ENCODE results near the gene GRAMD2A.
A peak's percentile ranks its signal among the peaks of the same experiment; 100 is the strongest.

Gene GRAMD2A

DNA sequence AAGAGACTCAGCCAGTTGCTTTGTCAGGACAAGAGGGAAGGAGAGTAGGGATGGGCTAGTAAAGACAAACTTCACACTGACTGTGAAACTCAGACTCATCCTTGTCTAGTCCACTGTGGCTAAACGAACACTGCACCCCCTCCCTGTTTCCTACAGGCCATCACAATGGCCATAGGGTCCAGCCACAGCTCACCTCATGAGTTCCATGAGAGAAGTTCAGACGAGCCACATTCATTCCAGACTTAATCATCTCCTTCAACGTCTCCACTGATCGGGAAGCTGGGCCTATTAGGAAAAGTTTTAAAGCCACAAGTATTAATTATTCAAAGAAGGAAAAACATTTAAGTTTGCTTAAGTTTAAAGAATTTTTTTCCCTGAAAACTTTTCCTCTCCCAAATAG lies 19.6 kb upstream of the GRAMD2A start:
- DNase-seq (ENCODE audit: low read depth) = no peak

DNA sequence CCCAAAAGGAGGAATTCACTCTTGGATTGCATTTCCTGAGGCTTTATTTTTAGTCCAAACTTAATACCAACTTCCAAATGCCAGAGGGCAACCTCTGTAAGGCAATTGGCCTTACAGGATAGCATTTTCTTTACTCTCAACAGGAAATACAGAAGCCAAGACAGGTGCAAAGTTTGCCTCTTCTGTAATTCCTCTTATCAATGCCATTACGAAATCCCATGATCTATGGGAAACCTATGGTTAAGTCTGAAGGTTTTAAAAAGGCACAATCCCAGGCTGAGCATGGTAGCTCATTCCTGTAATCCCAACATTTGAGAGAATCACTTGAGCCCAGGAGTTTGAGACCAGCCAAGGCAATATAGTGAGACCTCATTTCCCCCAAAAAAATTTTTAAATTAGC lies 18.5 kb upstream of the GRAMD2A start:
- no peak for DNase-seq (ENCODE audit: low read depth)

DNA sequence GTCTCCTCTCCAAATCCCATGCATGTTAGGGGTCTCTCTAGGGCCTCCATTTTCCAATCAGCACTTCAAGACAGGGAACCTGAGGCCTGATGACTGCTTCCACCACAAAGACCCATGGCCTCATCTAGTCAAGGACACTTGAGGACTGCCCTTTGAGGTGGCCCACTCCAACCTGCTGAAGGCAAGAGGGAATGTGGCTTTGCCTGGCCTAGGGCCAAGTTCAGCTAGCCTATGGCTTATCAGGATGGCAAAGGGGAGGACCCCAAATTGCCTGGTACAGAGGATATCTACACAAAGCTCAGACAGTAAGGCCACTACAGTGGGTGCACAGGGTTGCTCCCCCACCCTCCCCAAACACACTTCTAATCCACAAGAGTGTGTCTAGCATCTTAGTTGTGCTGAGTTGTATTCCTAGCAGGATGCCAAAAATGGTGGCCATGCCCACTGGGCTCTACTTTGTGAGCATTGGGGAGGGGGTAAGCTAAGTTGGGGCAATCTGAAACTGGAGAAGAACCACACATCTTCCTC lies 10.0 kb upstream of the GRAMD2A start:
- DNase-seq (ENCODE audit: low read depth) = no peak

DNA sequence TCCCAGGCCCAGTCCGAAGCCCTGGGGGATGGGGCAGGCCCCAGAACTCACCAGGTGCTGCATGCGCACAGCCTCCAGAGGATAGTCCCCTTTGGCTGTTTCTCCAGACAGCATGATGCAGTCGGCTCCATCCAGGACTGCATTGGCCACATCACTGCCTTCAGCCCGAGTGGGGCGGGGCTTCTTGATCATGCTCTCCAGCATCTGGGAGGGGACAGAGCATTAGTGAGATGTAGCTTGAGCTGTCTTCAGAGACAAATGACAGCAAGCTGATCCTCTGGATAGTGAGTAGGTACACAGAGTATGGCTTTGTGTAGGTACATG lies 9.1 kb upstream of the GRAMD2A start:
- DNase-seq (ENCODE audit: low read depth) = no peak

DNA sequence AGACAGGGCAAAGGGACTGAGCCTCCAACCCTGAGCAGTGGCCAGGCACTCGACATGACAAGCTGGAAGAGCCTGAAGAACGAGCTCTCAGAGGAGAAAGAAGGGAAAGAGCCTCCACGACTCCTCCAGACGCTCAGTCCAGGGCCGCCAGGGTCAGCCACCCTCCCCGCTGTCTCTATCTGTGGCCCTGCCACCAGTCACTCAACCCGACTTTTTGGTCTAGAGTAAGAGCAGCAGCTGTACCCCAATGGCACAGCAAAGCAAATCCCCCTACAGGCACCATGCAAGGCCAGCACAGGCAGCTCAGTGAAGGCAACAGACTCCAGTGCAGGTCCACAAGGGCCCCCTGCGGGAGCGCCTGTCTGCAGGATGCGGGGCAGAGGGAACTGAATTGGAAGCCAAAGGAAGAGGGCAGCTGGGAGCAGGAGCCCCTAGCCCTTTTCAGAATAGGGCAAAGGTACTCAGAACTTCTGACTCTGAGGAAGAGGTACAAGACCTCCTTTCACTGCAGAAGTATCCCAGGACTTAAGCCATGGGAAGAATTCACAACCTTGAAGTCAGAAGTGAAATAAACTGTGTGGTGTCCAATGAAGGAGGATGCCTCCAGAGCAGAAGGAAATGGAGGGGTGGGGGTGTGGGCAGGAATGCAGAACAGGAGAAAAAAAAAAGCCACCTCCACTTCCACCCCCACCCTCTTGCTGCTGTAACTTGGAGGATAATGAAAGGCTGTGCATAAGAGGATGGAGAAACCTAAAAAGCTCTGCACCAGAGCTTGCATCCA lies 8.5 kb upstream of the GRAMD2A start:
- DNase-seq (ENCODE audit: low read depth) = no peak

DNA sequence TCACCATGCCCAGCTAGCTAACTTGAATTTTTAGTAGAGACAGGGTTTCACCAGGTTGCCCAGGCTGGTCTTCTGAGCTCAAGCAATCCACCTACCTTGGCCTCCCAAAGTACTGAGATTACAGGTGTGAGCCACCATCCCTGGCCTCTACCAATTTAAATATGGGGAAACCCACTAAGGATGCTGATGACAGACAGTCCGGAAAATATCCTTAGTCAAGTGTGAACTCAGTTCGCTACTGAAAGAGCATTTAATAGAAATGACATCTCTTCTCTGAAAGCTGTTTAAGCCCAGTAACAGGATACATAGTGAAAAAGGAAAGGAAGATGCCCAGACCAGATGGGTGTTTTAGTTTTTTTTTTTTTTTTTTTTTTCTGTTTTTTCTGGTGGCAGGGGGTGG lies 7.7 kb upstream of the GRAMD2A start:
- DNase-seq (ENCODE audit: low read depth) = no peak

DNA sequence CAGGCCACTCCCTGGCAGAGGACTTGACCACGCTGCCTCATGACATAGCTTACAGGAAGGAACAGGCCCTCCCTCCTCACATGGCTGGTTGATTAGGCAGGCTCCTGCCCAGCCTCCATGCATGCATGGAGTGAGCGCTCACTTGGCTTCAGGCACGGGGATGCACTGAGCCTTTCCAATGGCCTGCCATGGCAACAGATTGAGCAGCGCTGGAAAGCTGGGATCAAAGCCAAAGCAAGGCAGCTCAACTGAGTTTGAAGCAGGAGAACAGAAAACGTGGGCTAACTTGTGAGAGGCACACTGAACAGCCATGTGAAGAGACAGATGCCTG lies 5.9 kb upstream of the GRAMD2A start:
- DNase-seq (ENCODE audit: low read depth) = no peak

DNA sequence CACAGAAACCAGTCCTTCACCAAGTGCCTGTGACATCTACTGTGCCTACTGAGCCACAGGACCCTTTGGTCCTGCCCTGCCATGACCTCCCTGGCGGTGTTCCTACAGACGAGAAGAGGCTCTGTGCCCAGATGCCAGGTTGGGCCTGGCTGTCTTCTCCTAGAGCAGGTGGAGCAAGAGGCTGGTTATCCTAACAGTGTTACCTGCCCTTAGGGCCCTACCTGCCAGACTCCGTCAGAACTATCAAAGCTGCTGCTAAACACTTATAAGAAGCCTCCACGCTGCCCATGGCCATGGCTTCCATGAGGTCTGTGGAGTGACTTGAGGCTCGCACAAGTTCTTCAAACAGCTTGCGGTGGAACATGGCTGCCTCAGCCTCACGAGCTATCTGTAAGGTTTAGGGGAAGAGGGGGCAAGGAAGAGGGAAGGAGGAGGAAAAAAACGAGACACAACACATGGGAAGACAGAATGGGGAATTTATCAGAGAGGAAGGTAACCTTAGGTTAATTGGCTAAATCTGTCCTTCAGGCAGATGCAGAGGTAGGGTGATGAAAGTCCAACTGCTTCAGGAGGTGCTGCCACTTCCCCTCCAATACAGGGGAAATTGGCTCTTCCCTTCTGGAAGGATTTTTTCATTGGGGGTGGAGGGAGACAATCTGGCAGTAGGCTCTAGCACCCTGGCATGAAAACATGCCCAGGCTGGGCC lies 5.4 kb upstream of the GRAMD2A start:
- DNase-seq (ENCODE audit: low read depth) = no peak

DNA sequence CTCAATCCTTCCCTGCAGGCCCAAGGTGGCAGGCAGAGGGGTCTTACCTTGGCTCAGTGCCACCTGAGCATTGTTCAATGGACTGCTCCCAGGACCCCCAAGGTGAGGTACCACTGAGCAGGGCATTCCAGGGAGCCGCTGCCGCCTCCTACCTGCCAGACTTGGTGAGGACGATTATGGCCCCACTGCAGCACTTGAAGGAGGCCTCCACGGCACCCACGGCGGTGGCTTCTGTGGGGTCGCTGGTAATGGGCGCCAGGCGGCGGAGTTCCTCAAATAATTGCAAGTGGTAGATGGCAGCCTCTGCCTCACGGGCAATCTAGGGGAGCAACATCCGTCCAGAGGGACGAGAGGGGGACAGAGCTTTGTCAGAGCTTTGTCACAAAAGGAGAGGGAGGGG lies 4.7 kb upstream of the GRAMD2A start:
- no peak for DNase-seq (ENCODE audit: low read depth)

DNA sequence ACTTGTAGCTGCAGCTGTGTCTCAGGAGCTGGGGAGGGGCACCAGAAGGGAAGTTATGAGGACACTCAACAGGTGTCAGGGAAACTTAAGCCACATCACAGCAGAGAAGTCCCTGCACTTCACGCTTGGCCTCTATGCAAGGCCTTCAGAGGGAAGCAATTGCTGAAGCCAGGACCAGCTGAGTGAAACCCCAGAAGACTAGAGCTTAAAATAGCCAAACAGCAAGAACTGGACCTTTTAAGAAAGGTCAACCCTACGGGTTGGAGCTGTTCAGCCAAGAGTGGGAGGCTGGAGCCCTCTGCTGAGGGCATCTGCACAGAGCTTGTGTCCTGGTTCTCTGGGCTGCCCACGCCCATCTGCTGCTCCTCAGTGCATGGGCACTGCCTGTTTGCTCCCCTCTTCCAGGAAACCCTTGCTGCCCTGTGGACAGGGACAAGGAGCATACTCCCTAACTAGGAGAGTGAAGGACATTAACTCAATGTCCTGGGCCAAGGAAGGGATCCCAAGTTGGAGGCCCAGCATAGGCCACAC lies 3.9 kb upstream of the GRAMD2A start:
- no peak for DNase-seq (ENCODE audit: low read depth)

DNA sequence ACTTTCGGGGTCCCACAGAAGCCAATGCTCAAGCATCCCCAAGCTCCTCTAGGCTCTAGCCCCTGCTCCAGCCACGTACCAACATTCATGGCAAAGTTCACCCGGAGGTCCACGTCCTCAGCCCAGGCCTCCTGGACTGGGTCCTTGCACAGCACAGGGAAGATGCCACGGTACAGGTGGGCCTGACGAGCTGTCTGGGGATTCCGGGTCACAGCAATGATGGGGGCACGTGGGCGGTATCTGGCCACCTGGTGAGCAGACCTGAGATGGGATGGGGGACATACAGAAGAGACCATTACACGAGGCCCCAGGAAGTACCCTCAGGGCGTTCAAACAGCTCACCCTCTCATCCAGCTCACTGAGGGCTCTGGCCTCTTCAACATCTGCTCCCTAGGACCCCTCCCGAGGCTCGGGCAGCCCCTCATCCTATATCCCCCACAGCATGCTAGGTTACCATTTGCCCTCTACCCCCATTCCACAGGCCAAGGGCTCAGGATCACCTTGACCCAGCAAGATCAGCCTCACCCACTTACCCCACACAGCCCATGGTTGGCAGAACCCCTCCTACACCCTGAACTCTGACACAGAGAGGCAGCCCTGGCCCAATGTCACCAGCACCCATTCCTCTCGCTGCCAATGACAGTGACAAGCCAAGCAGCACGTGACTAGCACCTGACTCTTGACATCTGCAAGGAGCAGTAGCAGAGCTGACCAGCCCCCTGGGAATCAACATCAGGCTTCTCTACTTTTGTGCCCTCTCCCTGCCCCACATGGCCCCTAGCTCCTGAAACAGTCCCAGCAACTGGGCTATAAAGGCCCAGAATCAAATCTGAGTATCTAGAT lies 3.0 kb upstream of the GRAMD2A start:
- no peak for DNase-seq (ENCODE audit: low read depth)

DNA sequence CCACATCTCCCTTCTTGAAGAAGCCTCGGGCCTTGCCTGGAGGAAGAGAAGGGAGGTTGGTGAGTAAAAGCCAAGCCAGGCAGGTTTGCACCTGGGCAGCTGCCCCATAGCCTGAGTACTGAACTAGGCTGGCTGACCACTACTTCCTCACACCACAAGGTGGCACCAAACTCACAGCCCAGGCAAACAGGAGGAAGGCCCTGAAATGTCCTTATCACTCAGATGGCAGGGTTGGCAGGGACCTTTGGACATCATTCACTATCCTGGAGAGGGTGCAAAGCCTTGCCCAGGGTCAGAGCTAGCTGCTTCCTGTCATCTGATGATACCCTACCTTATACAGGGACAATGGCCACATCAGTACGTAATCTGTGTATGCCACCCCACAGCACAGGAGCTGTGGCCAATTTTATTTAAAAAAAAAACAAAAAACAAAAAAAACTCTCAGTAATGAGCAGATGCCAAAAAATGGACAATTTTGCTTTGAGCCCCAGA lies 2.2 kb upstream of the GRAMD2A start:
- peak; percentile 54 for DNase-seq (ENCODE audit: low read depth)

DNA sequence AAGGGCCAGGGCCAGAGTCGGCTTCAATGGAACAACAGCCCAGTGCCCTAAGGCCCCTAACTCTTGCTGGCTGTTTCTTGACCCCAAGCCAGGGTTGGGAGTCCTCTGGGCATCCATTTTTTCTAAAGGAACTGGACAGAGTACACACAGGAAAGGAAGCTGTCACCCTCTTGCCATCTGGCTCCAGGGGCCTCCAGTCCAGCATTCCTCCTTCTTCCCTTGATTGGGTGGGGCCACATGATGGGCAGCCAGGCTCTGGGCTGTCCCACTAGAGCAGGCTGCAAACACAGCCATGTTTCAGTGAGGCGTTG lies 1.6 kb upstream of the GRAMD2A start:
- DNase-seq (ENCODE audit: low read depth) = no peak

DNA sequence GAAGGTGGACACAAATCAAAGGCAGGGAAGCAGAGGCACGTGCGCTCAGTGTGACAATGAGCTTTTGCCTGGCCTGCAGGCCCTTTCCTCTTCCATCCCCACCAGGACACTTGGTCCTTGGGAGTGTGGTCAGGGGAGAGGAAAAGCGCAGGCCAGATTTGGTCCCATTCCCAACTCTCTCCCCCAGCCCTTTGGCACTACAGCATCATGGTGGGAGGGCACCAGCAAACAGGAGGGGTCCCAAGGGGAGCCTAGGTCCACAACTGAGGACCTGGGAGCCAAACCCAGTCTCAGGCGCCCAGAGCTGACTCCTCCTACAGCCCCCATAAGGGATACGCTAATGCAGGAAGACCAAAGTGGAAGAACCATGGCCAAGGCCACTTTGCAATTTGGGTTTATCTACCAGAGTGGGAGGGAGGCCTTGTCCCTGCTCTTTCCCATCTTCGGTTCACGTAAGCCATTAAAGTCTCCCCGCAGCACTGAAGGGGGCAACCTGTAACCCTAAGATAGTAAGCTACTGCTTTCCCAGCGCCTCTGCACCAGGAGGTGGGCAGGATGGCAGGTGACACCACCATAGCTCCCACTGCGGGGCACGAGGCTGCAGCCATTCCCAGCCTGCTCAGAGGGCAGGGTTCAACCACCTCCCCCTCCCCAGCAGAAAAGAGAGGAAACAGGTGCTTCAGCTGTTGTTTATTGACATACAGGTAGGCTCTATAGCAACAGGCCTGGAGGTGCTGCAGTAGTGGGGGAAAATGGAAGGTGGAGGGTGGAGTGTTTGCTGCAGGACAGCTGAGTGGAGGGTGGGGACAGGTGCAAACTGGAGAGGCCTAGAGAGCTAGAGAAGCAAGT lies 993 bp upstream of the GRAMD2A start:
- no peak for DNase-seq (ENCODE audit: low read depth)

DNA sequence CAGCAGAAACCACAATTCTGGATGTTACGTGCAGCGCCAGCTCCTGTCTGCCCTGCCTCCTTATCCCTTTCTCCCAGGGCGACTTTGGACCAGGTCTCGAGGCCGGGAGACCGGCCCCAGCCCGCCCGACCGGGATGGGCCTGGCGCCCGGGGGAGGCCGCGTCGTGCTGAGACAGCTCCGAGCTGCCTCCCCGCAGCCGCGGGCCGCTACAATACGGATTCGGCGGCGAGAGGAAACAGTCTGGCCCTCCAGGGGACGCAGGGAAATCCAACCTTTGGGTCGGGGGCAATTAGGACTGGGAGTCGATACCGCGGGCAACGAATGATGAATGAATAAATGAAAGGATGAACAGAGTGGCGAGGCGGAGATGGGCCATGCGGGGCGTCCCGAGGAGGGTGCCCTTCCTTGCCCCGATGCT lies 537 bp downstream of the GRAMD2A start:
- no peak for DNase-seq (ENCODE audit: low read depth)

DNA sequence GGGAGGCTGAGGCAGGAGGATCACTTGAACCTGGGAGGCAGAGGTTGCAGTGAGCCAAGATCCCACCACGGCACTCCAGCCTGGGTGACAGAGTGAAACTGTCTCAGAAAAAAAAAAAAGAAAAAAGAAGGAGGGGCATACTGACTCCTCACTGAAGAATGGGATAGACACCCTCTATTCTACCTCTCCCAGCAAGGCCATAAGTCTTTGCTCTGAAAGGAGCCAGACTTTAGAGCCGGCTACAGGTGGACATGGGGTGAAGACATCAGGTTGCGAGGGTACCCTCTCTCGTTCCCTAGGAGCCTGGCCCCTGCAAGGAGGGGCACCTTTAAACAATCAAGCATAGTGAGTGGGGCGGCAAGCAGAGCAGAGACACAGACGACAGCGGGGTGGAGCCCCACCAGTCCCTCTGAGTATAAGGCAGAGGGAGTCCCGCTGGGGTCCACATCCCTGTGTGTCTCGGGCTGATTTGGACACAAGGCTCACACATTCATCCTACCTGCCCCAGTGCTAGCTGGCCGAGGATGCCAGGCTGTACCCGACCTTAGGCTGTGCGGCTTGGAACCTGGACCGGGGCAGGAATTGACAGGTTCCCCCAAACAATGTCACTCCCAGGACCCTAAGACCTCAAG lies 1.1 kb downstream of the GRAMD2A start:
- no peak for DNase-seq (ENCODE audit: low read depth)

DNA sequence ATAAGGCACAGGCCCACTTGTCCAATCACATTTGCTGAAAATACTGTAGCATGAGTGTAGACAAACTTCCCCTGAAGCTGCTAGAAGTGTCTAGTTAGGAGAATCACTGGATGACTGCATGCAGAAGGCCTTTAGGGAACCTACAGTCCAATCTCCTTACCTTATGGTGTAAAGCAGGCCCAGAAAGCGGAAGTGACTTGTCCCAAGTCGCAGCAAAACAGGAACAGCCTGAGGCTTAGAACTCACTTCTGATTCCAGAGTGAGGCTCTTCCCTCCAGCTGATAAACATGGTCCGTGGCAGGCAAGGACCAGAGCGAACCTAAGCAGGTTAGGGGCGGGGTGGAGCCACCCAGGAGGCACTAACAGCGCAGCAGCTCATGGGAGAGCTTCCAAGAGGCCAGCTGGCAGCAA lies 2.5 kb downstream of the GRAMD2A start:
- DNase-seq (ENCODE audit: low read depth) = no peak

DNA sequence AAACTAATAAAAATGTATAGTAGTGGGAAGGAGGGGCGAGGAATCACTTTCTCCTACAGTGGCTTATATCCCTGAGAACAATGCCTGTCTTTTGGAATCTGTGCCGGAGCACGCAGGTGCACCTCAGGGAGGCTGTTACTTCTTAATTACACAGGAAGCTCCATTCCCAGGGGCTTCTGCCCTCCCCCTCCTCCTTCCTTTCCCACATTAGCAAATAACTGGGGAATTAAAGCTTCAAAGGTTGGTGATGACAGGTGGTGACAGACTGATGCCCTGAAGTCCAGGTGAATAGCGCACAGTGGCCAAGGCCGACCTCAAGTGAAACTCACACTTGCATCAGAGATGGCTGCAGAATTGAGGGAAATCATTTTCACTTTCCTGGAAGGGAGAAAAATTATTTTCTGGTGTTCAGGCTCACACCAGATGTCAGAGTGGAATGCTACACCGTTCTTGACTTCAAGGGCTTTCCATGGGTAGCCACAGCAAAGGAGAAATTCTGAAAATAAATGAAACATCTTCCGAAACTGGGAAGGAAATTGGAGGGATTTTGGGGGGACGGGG lies 3.7 kb downstream of the GRAMD2A start:
- no peak for DNase-seq (ENCODE audit: low read depth)

DNA sequence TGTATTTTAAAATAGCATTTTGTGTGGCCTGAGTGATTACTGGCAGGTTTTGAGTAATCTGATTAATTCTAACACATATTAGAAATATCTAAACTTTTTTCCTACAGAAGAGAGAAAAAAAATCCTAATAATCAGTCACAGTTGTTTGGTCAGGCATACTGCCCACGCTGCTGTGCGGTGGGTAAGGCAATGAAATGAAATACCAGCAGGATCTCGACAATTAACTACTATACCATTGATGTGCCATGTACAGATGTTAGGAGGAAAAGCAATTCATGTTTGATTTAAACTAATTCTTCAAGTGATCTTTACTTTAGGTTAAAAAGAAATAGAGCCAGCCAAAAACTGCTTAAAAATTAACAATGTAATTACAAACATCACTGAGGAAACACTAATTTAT lies 5.2 kb downstream of the GRAMD2A start:
- no peak for DNase-seq (ENCODE audit: low read depth)

DNA sequence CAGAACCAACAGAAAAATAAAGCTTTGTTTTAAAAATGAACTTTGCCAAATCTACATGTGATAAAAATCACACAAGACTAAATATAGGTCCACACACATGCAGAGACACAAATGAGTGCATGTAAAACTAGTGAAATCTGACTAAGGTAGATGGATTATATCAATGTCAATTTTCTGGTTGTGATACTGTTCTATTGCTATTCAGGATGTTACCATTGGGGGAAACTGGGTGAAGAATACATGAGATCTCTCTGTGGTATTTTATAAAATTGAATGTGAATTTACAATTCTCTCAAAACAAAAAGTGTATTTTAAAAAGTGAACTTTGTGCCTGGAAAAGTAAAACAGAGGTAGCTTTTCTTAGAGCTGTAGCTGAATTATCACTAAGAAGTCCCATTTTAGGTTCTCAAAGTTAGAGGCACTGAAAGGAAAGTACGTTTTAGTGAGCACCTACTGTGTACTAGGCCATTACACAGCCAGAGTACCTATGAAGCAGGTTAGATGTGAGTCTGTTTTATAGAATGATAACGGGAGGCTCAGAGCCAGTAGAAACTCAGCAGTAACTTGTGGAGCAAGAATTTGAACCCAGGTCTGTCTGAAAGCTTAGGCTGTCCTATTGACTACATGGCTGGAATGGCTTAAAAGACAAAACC lies 8.2 kb downstream of the GRAMD2A start:
- no peak for DNase-seq (ENCODE audit: low read depth)

Data from stimulated activated CD8-positive, alpha-beta memory T cell treated with anti-CD3 and anti-CD28 coated beads, Interleukin-15, amount 100 ng/mL, for 1 hour (primary cell).